HepG2 (cell line): ENCODE results near the gene BIRC7. TPM values are rescaled to one million over a fixed set of nuclear protein-coding genes. Genes with fewer than 3 reads are reported as not detected.

Experiments used
- ATAC-seq: fragments of 200-7000 bp; cut with Tn5 transposase; 3 replicates; pipeline ENCODE4 v1.9.1; 2020; ENCODE audit warnings: mild to moderate bottlenecking, moderate library complexity
- BruUV-seq: library from RNA; stranded (reverse); fragments of 400-500 nt; replicated peaks from 2 replicates; lab custom pipeline; 2021; lab: Mats Ljungman, UMichigan
- CTCF ChIA-PET: fragments of 300-600 bp; formaldehyde crosslinking; extraction: SDS; loops from one replicate; lab custom pipeline; 2021; ENCODE audit warnings: low total read pairs, inconsistent platforms, low intra/inter-chr PET ratio; lab: Yijun Ruan, JAX
- POLR2A ChIA-PET: fragments of 350-600 bp; sonication (Branson Sonifier 250); formaldehyde crosslinking; loops from one replicate; lab custom pipeline; 2020; ENCODE audit warnings: antibody characterized with exemption, inconsistent platforms; lab: Yijun Ruan, JAX
- DNase-seq: peaks from one replicate; pipeline ENCODE4 v3.0.0-alpha.2; 2015; ENCODE audit warnings: low spot score
- FAIRE-seq: peaks from 3 replicates; lab custom pipeline; 2011; peaks lifted over from hg19 to GRCh38; lab: Jason Lieb, UNC
- H2AFZ ChIP-seq: one replicate; pipeline ENCODE4 v1.6.1; 2011; ENCODE audit warnings: low read length, inconsistent platforms
- H3K27ac ChIP-seq: fragments of 300-600 bp; 3 replicates; pipeline ENCODE4 v1.8.0; 2011; ENCODE audit warnings: mixed run types, mild to moderate bottlenecking, mixed read lengths, low read length, inconsistent platforms; ENCODE audit not compliant: insufficient read depth; ENCODE audit errors: extremely low read length
- H3K27me3 ChIP-seq, 2 experiments: fragments of 200-600 bp in 1 of 2; 2 replicates in 1 of 2; 3 replicates in 1 of 2; pipeline versions ENCODE4 v1.6.0 to v1.8.0; 2011; ENCODE audit warnings: low read length in 2 of 2, mild to moderate bottlenecking in 2 of 2, moderate library complexity in 2 of 2, inconsistent platforms in 1 of 2; ENCODE audit not compliant: insufficient read depth in 2 of 2, control insufficient read depth in 1 of 2
- H3K36me3 ChIP-seq, 2 experiments: fragments of 200-600 bp in 1 of 2; replicated peaks in 1 of 2; 2 replicates in 1 of 2; 3 replicates in 1 of 2; pipeline versions ENCODE4 v1.5.1 to v1.8.0; 2011; ENCODE audit warnings: low read length in 2 of 2, inconsistent platforms in 1 of 2; ENCODE audit not compliant: insufficient read depth in 2 of 2, control insufficient read depth in 1 of 2
- H3K4me1 ChIP-seq: 2 replicates; pipeline ENCODE4 v1.5.1; 2012; ENCODE audit warnings: low read length, inconsistent platforms; ENCODE audit not compliant: insufficient read depth
- H3K4me2 ChIP-seq: 2 replicates; pipeline ENCODE4 v1.6.0; 2011; ENCODE audit warnings: low read depth, low read length, inconsistent platforms
- H3K4me3 ChIP-seq, 3 experiments: fragments of 200-600 bp in 1 of 3; sonication (generic), shearing (Covaris generic) in 1 of 3; replicated peaks in 1 of 3; 2 replicates each; pipeline ENCODE4 v1.5.1; 2011 to 2016; ENCODE audit warnings: low read length in 3 of 3, inconsistent platforms in 2 of 3, low read depth in 2 of 3, mild to moderate bottlenecking in 2 of 3, control low read depth in 1 of 3, mixed read lengths in 1 of 3; ENCODE audit not compliant: insufficient read depth in 1 of 3
- H3K79me2 ChIP-seq: one replicate; pipeline ENCODE4 v1.6.1; 2011; ENCODE audit warnings: low read length, inconsistent platforms; ENCODE audit not compliant: insufficient read depth
- H3K9ac ChIP-seq: 2 replicates; pipeline ENCODE4 v1.6.0; 2011; ENCODE audit warnings: mild to moderate bottlenecking, low read depth, low read length, inconsistent platforms; ENCODE audit not compliant: insufficient read depth
- H3K9me3 ChIP-seq: 2 replicates; pipeline ENCODE4 v1.5.1; 2012; ENCODE audit warnings: mild to moderate bottlenecking, low read length
- H4K20me1 ChIP-seq: 2 replicates; pipeline ENCODE4 v1.6.0; 2011; ENCODE audit warnings: inconsistent platforms, mild to moderate bottlenecking, low read length, moderate library complexity; ENCODE audit not compliant: insufficient read depth
- EED ChIP-seq: sonication (generic); formaldehyde crosslinking; IDR thresholded peaks from 2 replicates; pipeline ENCODE4 v1.5.0; 2020; ENCODE audit warnings: mild to moderate bottlenecking, missing genetic modification reagents
- GPN1 ChIP-seq: sonication (generic); formaldehyde crosslinking; IDR thresholded peaks from 2 replicates; pipeline ENCODE4 v1.5.1; 2020; ENCODE audit warnings: missing genetic modification reagents, borderline replicate concordance
- HNRNPH1 ChIP-seq: fragments of 200-400 bp; formaldehyde crosslinking; optimal IDR thresholded peaks from 2 replicates; pipeline ENCODE3; 2017; ENCODE audit warnings: mild to moderate bottlenecking, low read depth, low read length
- MED8 ChIP-seq: sonication (generic); formaldehyde crosslinking; IDR thresholded peaks from 2 replicates; pipeline ENCODE4 v1.8.1; 2023; ENCODE audit warnings: mild to moderate bottlenecking, missing genetic modification reagents; ENCODE audit not compliant: insufficient replicate concordance
- REXO4 ChIP-seq: sonication (generic); formaldehyde crosslinking; IDR thresholded peaks from 2 replicates; pipeline ENCODE4 v1.8.0; 2022; ENCODE audit warnings: missing genetic modification reagents, mild to moderate bottlenecking, borderline replicate concordance
- RFX3 ChIP-seq: IDR thresholded peaks from 2 replicates; pipeline ENCODE4 v1.6.1; 2016; ENCODE audit warnings: missing biosample characterization, missing genetic modification reagents
- RFXAP ChIP-seq: sonication (generic); formaldehyde crosslinking; IDR thresholded peaks from 2 replicates; pipeline ENCODE4 v1.4.0; 2020; ENCODE audit warnings: missing genetic modification reagents, borderline replicate concordance
- SPEN ChIP-seq: sonication (generic); formaldehyde crosslinking; IDR thresholded peaks from 2 replicates; pipeline ENCODE4 v1.5.1; 2020; ENCODE audit warnings: low read depth, mild to moderate bottlenecking, missing genetic modification reagents
- TAF15 ChIP-seq: fragments of 200-400 bp; formaldehyde crosslinking; IDR thresholded peaks from one replicate; pipeline ENCODE4 v1.6.1; 2018; ENCODE audit warnings: mild to moderate bottlenecking, low read depth, low read length; ENCODE audit not compliant: poor library complexity, severe bottlenecking
- ZNF138 ChIP-seq: sonication (generic); formaldehyde crosslinking; IDR thresholded peaks from 2 replicates; pipeline ENCODE4 v1.5.0; 2020; ENCODE audit warnings: mild to moderate bottlenecking, low read depth, missing genetic modification reagents
- ZNF230 ChIP-seq: sonication (generic); formaldehyde crosslinking; IDR thresholded peaks from 2 replicates; pipeline ENCODE4 v1.4.0; 2020; ENCODE audit warnings: mild to moderate bottlenecking, missing genetic modification reagents
- ZNF30 ChIP-seq: sonication (generic); formaldehyde crosslinking; IDR thresholded peaks from 2 replicates; pipeline ENCODE4 v1.5.0; 2020; ENCODE audit warnings: mild to moderate bottlenecking, missing genetic modification reagents
- ZNF350 ChIP-seq: sonication (generic); formaldehyde crosslinking; IDR thresholded peaks from 2 replicates; pipeline ENCODE4 v1.4.0; 2020; ENCODE audit warnings: mild to moderate bottlenecking, low read depth, missing genetic modification reagents, borderline replicate concordance
- ZNF773 ChIP-seq: sonication (generic); formaldehyde crosslinking; IDR thresholded peaks from 2 replicates; pipeline ENCODE4 v1.4.0; 2020; ENCODE audit warnings: missing genetic modification reagents, borderline replicate concordance
- WGBS: methylation state at CpG from one replicate; pipeline ENCODE4 v1.1.6; 2017; ENCODE audit warnings: low lambda C conversion rate; 5-methylcytosine and 5-hydroxymethylcytosine counted together
- in situ Hi-C: cut with HindIII; loops from 2 replicates; pipeline ENCODE4 v1.10.0; 2017; ENCODE audit warnings: low pct_unique_long_range_greater_than_20kb; ENCODE audit not compliant: extremely low pct_ligation_motif_present
- intact Hi-C: fragments of 100-400 bp; cut with micrococcal nuclease; formaldehyde crosslinking; loops from one replicate; pipeline ENCODE4 v1.10.0; 2022; ENCODE audit not compliant: unreplicated experiment
- polyA plus RNA-seq, 8 experiments: library from polyadenylated mRNA; depleted of rRNA in 3 of 8; stranded (reverse) in 7 of 8; unstranded in 1 of 8; fragments of >200 nt; fragmentation: Illumina TruSeq in 4 of 8; extraction: Trizol in 4 of 8; gene quantifications; 2 replicates each; pipeline versions ENCODE4 v1.2.1 to v1.2.3, GENCODE V29; 2011 to 2016; ENCODE audit warnings: low read depth in 4 of 8, missing spikeins in 1 of 8, mixed read lengths in 1 of 8; ENCODE audit not compliant: insufficient read depth in 1 of 8
- total RNA-seq, 5 experiments: library from RNA; depleted of rRNA; stranded (reverse); fragments of >200 nt; fragmentation: Illumina TruSeq; extraction: Trizol; gene quantifications; 2 replicates each; pipeline ENCODE4 v1.2.3, GENCODE V29; 2016; ENCODE audit warnings: low read depth in 1 of 5
- TF ChIP-seq, protein P1 (sequence below): sonication (generic); formaldehyde crosslinking; IDR thresholded peaks from 2 replicates; pipeline ENCODE4 v1.5.1; 2020; ENCODE audit warnings: mild to moderate bottlenecking, moderate library complexity, missing genetic modification reagents
- TF ChIP-seq, protein P2 (sequence below): sonication (generic); formaldehyde crosslinking; IDR thresholded peaks from 2 replicates; pipeline ENCODE4 v1.9.0; 2022; ENCODE audit warnings: missing genetic modification reagents, mild to moderate bottlenecking, borderline replicate concordance
- TF ChIP-seq, protein P3 (sequence below): sonication (generic); formaldehyde crosslinking; IDR thresholded peaks from 2 replicates; pipeline ENCODE4 v1.4.0; 2020; ENCODE audit warnings: missing genetic modification reagents

BIRC7 gene
- total and polyA plus RNA-seq, 2 of the 13 experiments (the other 11 are each of a cell fraction or from before 2014, with no cell fraction given): 0.27 to 5.1 TPM

DNA sequence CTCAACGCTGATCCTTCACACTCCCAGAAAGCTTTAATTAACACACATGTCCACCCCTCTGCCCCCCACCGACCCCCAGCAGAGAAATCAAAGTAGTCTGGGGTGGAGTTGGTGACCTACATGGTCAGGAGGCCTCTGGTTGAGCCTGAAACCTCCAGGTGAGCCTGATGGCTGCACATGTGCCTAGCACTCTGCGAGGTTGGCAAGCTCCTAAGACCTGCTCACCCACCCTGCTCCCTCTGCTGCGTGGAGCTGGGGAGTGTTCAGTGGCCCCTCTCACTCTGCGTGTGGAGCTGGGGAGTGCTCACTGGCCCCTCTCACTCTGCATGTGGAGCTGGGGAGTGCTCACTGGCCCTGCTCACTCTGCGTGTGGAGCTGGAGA is 11.9 kb upstream of the BIRC7 start (continued):
- TF ChIP-seq ZNF773 (CRISPR knock-in tag) (no peak), RFX3 (CRISPR knock-in tag) (no peak), MED8 (CRISPR knock-in tag) (peak; percentile 17), ZNF138 (0 out of 2 replicates have a peak, but pooled peaks have one; percentile 32), HNRNPH1 (peak; percentile 11), ZNF230 (CRISPR knock-in tag) (0 out of 2 replicates have a peak, but pooled peaks have one; percentile 45), EED (CRISPR knock-in tag) (0 out of 2 replicates have a peak, but pooled peaks have one; percentile 71), TAF15 (no peak)

DNA sequence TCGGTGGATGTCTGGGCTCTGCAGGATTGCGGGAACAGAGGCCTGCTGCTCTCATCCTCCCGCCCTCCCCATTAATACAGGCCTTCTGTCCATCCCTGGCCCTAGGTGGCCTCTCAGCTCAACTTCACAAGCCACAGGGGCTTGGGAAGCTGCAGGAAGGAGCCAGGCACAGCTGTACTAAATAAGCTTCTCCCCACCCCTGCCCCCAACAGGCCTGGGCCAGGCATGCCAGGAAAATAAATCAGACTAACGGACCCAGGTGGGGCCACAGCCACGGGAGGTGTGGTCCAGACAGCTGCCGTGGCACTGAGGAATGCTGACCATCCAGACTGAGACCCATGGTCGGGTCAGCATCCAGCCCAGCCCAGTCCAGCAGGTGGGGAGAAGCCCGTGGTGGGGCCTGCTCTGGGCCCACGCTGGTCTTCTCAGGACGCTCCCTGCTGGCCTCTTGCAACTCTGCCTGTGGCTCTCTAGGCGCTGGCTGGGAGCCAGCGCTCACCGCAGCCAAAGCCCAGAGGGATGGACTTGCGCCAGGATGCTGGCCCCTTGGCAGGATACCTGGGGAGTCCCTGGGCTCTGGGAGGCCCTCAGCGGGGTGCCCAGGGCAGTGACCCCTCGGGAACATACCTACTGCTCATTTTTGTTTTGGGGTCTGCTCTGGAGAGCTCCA is 11.2 kb upstream of the BIRC7 start:
- H3K4me1 ChIP-seq: peaks cover 4% of the 10 kb centered on the region; the same call in 1 of the 2 replicates
- WGBS: 16% methylated on average over 11 of the region's 16 CpGs
- in situ Hi-C loops (no loop called here), intact Hi-C loops (loop anchor here (5.0 kb wide), 2 partner anchors 43 to 68 kb away; partner anchors contain the start of gene COL20A1)
- no peak overlapping the region for H3K4me3 ChIP-seq
- no peak overlapping the region for H3K4me2 ChIP-seq
- no peaks in the 10 kb centered on the region for H3K79me2 ChIP-seq
- H3K9ac ChIP-seq: no peak overlapping the region; the same call in 1 of the 2 replicates
- CTCF ChIA-PET: interaction anchor here (0.8 to 1.9 kb wide), 2 partner anchors 27 to 67 kb away, joined by 4 to 7 read pairs; no protein-coding TSS in a partner anchor
- H3K27me3 ChIP-seq: peaks cover 28 to 77% of the 10 kb centered on the region in 2 experiments; a peak in 4 of 5 replicates
- FAIRE-seq (no peak), DNase-seq (peak; percentile 56), ATAC-seq (peak; percentile 81)
- no peak overlapping the region for H3K27ac ChIP-seq
- no peak overlapping the region for H2AFZ ChIP-seq
- H4K20me1 ChIP-seq: no peaks in the 10 kb centered on the region; the same call in 1 of the 2 replicates
- POLR2A ChIA-PET: interaction anchor here (1.5 kb wide), 1 partner anchor 8 kb away, joined by 4 read pairs; the partner anchor contains the start of gene YTHDF1
- H3K36me3 ChIP-seq: no peaks in the 10 kb centered on the region
- H3K9me3 ChIP-seq: no peaks in the 10 kb centered on the region
- no TSS peak for BruUV-seq
- TF ChIP-seq REXO4 (CRISPR knock-in tag) (0 out of 2 replicates have a peak, but pooled peaks have one; percentile 66), GPN1 (CRISPR knock-in tag) (no peak), RFXAP (CRISPR knock-in tag) (no peak), ZNF30 (CRISPR knock-in tag) (no peak), SPEN (CRISPR knock-in tag) (peak; percentile 30; the same call in 1 of the 2 replicates), ZNF350 (CRISPR knock-in tag) (0 out of 2 replicates have a peak, but pooled peaks have one; percentile 22)
- TF ChIP-seq, protein P1, sequence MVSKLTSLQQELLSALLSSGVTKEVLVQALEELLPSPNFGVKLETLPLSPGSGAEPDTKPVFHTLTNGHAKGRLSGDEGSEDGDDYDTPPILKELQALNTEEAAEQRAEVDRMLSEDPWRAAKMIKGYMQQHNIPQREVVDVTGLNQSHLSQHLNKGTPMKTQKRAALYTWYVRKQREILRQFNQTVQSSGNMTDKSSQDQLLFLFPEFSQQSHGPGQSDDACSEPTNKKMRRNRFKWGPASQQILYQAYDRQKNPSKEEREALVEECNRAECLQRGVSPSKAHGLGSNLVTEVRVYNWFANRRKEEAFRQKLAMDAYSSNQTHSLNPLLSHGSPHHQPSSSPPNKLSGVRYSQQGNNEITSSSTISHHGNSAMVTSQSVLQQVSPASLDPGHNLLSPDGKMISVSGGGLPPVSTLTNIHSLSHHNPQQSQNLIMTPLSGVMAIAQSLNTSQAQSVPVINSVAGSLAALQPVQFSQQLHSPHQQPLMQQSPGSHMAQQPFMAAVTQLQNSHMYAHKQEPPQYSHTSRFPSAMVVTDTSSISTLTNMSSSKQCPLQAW (CRISPR knock-in tag): peak; percentile 30; the same call in 1 of the 2 replicates
- TF ChIP-seq, protein P2, sequence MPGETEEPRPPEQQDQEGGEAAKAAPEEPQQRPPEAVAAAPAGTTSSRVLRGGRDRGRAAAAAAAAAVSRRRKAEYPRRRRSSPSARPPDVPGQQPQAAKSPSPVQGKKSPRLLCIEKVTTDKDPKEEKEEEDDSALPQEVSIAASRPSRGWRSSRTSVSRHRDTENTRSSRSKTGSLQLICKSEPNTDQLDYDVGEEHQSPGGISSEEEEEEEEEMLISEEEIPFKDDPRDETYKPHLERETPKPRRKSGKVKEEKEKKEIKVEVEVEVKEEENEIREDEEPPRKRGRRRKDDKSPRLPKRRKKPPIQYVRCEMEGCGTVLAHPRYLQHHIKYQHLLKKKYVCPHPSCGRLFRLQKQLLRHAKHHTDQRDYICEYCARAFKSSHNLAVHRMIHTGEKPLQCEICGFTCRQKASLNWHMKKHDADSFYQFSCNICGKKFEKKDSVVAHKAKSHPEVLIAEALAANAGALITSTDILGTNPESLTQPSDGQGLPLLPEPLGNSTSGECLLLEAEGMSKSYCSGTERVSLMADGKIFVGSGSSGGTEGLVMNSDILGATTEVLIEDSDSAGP: 0 out of 2 replicates have a peak, but pooled peaks have one; percentile 19
- TF ChIP-seq, protein P3, sequence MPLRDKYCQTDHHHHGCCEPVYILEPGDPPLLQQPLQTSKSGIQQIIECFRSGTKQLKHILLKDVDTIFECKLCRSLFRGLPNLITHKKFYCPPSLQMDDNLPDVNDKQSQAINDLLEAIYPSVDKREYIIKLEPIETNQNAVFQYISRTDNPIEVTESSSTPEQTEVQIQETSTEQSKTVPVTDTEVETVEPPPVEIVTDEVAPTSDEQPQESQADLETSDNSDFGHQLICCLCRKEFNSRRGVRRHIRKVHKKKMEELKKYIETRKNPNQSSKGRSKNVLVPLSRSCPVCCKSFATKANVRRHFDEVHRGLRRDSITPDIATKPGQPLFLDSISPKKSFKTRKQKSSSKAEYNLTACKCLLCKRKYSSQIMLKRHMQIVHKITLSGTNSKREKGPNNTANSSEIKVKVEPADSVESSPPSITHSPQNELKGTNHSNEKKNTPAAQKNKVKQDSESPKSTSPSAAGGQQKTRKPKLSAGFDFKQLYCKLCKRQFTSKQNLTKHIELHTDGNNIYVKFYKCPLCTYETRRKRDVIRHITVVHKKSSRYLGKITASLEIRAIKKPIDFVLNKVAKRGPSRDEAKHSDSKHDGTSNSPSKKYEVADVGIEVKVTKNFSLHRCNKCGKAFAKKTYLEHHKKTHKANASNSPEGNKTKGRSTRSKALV (CRISPR knock-in tag): 0 out of 2 replicates have a peak, but pooled peaks have one; percentile 7
